Activated CD4-positive, alpha-beta T cell treated with anti-CD3 and anti-CD28 coated beads, Interleukin-10, Interleukin-2, amounts not matched to agents 100 ng/mL and 50 ng/mL, durations not matched to agents 16 hours and 8 hours (primary cell): ENCODE results near the gene GIMAP4.
"Not testable (repeated sequence)": the region's sequence is repeated elsewhere in the genome, so short reads cannot be mapped to it uniquely, and the experiment has no call there.

ENCODE experiments used
- DNase-seq: peaks from one replicate; pipeline ENCODE4 v3.0.0-alpha.2; 2020

GIMAP4 gene

DNA sequence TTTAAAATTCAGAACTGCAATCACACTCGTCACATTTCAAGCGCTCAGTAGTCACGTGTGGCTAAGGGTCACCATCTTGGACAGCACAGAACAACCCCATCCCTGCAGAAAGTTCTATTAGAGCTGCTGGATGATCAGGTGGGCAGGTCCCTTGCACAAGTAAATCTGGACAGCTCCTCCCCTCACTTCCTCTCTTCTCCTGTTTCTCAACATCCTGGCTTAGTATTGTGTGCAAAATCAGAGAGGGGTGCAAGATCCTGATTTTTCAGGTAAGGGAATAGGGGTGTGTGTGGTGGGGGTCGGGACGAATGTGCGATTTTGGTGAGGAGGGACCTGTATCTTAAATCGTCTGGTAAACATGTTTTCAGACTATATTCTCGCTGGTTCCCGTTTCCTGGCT is at the start of gene GIMAP4:
Gene GIMAP4 (plus strand): TSS at position 222 of the 400 bp plus-strand sequence. CDS start 2,512 bp downstream, outside the sequence.
- DNase-seq, result peak; percentile 63

DNA sequence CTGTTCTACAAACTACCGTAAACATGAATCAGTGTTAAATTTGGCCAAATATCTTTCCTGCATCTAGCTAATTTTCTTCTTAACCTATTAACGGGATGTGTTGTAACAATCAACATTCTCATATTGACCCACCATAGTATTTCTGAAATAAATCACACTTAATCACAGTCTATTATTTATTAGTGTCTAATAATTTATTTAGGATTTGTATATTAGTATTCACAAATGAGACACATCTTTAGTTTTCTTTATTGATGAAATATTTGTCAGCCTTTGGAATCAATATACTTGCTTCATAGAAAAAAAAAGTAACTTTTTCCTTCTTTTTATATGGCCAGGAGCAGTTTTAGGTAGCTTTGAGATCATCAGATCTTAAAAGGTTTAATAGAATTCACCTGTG is 47.9 kb upstream of the GIMAP4 start:
- DNase-seq, result no peak

DNA sequence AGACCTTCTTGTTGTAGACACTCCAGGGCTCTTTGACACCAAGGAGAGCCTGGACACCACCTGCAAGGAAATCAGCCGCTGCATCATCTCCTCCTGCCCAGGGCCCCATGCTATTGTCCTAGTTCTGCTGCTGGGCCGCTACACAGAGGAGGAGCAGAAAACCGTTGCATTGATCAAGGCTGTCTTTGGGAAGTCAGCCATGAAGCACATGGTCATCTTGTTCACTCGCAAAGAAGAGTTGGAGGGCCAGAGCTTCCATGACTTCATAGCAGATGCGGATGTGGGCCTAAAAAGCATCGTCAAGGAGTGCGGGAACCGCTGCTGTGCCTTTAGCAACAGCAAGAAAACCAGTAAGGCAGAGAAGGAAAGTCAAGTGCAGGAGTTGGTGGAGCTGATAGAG is 47.0 kb upstream of the GIMAP4 start:
- peak; percentile 51 for DNase-seq

GRCh38 chr7:150522931-150523330 is 44.3 kb upstream of the GIMAP4 start:
- DNase-seq, result not testable (repeated sequence)

DNA sequence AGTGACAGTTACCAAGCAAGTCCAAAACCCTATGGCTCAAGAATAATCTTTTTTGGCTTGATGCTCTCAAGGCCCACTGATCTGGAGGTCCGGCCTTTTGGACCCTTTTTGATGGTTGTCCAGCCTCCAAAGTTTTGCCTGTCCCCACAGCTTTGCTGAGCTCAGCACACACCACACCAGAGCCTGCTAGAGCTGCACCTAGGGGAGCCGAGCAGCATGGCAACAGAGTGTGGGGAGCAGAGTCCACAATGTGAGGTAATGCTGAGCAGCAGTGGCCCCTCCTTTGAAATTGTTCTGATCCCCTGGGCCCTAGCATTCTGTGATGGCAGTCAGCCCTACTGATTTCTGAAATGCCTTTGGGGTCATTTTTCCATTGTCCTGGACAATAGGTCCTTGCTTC is 43.2 kb upstream of the GIMAP4 start:
- DNase-seq, result no peak

GRCh38 chr7:150531704-150532103 is 35.5 kb upstream of the GIMAP4 start:
- no peak for DNase-seq

DNA sequence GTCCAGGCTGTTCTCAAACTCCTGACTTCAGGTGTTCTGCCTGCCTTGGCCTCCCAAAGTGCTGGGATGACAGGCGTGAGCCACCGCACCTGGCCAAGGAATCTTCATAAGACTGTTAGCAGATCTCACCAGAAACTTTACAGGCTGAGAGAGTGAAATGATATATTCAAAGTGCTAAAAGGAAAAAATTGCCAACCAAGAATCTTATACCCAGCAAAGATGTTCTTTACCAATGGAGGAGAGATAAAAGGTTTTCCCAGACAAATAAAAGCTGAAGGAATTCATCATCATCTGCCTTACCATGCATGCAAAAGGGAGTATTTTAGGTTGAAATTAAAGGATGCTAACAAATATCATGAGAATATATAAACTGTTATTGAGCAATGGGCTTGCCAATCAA is 28.9 kb upstream of the GIMAP4 start:
- DNase-seq, result no peak

DNA sequence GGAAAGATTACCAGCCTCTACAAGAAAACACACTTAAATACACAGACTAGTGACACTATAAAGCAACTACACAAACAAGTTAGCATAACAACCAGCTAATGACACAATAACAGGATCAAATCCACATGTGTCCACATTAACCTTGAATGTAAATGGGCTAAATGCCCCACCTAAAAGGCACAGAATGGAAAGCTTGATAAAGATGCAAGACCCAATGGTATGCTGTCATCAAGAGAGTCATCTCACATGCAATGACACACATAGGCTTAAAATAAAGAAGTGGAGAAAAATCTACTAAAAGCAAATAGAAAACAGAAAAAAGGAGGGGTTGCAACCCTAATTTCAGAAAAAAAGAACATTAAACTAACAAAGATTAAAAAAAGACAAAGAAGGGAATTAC is 14.0 kb upstream of the GIMAP4 start:
- DNase-seq, result no peak

GRCh38 chr7:150556521-150557138 is 10.6 kb upstream of the GIMAP4 start:
- peak; percentile 39 for DNase-seq

- DNase-seq, result no peak
Observed at GRCh38 chr7:150560486-150560885, 6.7 kb upstream of the GIMAP4 start.

DNA sequence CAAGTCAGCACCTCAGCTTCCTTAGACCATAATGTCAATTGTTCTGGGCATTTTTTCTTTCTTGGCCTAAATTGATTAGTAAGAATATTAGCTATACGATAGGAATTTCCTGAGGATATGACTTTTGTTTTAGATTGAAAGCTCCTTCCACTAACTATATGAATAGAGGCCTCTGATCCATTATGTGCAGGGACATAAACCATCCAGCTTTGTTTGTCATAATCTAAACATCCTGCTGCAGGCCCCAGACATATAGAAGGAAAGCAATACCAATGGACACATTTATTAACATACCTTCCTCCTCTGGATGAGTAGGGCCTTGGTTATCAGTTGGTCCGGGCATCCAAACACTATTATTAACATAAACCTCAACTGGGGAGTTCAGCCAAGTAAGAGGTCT is 4.3 kb upstream of the GIMAP4 start:
- DNase-seq, result no peak

- peak; percentile 75 for DNase-seq
Observed at GRCh38 chr7:150564006-150564405, 3.2 kb upstream of the GIMAP4 start.

DNA sequence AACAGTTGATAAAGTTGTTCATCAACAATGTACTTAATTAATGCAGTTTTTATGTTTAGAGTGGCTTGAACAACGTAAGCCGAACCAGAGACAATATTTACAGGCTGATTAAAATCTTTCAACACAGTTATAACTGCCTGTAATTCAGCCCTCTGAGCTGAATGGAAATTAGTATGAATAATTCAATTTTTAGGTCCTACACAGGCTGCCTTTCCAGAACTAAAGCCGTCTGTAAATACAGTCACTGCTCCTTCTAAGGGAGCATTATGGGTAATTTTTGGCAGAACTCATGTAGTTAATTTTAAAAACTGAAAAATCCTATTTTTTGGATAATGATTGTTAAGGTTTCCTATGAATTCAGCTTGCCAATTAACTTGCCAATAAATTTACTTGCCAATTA is 2.6 kb upstream of the GIMAP4 start:
- DNase-seq, result no peak

GRCh38 chr7:150565239-150565638 is 2.0 kb upstream of the GIMAP4 start:
- DNase-seq, result no peak

DNA sequence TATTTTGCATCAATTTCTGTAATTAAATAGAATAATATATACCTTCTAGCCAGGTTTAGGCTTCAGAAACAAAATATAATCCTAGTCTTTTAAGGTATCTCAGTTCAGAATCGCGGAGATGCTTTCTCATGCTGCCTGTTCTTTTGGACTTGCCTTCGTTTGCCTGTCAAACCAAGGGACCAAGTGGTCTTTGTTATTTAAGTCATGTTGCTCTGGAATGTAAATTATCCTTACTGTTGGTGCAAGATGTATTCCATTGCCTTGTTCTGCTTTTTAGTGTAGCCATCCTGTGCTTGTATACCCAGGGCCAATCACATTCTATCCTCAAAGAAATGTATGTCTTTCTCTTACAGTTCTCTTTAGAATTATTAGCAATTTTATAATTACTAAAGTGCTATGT is 1.1 kb upstream of the GIMAP4 start:
- no peak for DNase-seq

DNA sequence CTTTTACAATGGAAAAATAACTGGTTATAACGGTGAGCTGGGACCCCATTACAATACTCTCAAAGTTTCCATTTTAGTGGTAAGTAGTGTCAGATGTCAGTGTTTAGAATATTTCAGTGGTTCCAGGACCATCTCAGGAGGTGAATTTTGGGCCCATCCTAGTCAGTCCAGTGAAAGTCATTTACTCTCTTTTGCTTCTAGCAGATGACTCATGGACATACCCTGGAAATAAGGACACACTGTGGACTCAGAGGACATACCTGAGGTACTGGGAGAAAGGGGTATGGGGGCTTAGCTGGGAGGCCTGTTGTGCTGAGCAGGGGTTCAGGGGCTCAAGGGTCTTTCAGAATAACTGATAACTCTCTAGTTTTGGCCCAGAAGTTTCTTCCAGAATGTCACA is 618 bp upstream of the GIMAP4 start:
- no peak for DNase-seq

DNA sequence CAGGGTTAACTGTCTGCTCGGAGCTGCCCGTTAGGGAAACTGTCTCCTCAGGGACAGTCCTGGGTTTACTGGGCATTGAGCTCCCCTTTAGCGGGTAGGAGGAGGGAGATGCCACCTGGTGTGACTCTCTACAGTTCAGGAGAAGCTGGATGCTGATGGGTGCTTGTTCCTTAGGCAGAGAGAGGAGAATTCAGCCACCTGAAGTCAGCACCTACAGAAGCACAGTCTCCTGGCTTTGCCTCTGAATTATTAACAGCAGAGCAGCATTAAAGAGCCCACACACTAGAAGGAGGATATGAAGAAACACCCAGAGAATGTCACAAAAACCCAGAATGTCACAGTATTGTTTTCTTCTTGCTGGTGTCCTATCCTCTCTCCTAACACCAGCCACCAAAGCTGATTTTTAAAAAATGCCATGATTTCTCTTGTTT is 696 bp downstream of the GIMAP4 start:
- peak; percentile 25 for DNase-seq

- DNase-seq, result peak; percentile 50
Observed at GRCh38 chr7:150568714-150569113, 1.5 kb downstream of the GIMAP4 start.

DNA sequence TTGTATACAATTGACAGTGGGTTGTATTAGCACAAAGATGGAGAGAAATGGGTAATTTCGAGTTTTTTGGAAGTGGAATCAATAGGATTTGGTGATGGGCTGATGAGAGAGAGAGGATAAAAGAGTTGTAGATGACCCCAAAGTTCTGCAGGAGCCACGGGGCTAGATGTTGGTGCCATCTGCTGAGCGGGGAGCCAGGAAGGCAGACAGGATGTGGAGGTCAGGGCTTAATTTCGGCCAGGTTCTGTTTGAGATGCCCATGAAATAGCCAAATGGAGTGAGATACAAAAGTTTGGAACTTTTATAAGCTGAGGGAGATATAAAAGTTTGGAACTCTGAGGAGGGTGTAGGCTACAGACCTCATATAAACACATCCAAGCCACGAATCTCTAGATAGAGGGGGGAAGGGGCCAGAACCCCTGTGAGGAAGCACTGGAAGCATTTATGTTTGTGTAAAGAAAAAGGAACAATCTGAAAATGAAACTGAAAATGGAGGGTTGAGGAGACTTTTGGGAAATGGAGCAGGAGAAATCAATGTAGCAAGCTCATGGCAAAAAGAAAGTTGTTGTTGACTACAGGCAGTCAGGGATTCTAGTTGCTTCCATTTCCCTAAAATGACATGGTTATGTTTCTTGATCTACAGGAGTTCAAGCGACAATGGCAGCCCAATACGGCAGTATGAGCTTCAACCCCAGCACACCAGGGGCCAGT is 2.2 kb downstream of the GIMAP4 start:
- DNase-seq, result no peak

DNA sequence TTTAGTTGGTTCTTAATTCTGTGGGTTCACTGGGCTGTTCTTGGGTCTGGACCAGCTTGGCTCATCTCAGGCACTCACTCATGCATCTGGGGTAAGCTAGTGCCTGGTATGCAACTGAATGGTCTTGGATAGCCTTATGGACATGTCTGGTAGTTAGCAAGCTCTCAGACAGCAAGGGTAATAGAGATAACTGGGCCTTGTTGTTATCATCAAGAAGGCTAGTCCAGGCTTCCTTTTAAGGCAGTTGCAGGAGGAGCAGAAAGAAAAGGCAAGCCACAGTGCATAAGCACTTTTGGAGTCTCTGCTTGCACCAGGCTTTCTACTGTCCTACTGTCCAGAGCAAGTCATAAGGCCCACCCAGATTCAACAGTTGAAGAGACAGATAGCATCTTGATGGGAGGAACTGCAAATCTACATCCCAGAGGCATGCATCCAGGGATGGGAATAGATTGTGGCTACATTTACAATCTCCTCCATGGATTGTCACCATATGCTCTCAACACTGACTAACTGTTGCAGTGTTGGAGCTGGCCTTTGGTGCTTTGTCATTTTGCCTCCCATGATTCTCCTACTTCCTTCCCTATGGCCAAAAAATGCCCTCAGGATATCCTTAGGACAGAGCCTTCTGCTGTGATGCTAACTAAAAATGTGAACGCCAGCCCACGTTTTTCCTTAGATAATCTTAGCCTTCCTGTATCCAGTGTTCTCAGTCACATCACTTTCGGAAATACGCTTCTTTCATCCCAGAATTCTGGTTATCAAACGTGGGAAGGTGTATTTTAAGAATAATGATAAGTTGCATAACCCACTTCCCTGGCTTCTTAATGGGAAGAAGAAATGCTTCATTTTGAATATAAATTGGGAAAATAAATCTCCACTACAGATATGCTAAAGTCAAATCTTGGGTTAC is 3.6 kb downstream of the GIMAP4 start:
- DNase-seq, result no peak

GRCh38 chr7:150572496-150572895 is 5.3 kb downstream of the GIMAP4 start:
- DNase-seq, result no peak

GRCh38 chr7:150579979-150580637 is 12.9 kb downstream of the GIMAP4 start:
- DNase-seq, result not testable (repeated sequence)
